Measurements from ENCODE around the gene BLMH. TPM values are rescaled to one million over a fixed set of nuclear protein-coding genes. Genes with fewer than 3 reads are reported as not detected.
"Not testable (repeated sequence)": the region's sequence is repeated elsewhere in the genome, so short reads cannot be mapped to it uniquely, and the experiment has no call there.

BLMH gene
- total RNA-seq, 1 donor from 2014 or later = 40.0 TPM

DNA sequence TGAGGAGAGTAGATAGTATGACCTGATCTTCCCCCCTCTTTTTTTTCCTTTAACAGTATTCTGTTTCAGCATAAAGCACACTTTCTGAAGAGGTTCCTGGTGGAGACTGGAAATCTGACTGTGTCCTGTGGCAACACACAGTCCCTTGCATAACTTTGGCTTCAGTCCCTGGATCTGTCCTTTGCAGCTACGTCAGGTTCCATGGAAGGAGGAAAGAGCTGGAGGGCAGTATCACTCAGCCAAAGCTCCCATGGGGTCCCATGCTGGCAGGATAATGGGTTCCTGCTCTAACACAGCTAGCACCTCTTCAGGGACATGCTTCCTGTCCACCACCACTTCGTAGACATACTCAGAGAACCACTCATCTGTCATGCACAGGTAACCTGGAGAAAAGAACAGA, 43.0 kb downstream of the BLMH start:
- no peak for DNase-seq

DNA sequence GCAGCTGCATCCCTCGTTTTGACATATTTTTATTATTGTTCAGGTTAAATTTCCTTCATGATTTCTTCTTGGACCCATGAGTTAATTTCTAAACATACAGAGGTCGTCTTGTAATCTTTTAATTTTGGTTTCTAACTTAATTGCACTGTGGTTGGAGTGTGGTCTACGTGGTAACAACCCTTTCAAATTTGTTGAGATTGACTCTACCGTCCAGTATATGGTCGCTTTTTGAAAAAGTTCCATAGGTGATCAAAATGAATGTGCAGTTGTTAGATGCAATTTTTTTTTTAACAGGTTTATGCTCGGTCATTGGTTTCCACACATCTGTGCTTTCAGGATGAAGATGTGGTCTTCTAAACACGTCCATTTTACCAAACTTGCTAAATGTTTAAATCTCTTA, 45.3 kb downstream of the BLMH start:
- DNase-seq = no peak

DNA sequence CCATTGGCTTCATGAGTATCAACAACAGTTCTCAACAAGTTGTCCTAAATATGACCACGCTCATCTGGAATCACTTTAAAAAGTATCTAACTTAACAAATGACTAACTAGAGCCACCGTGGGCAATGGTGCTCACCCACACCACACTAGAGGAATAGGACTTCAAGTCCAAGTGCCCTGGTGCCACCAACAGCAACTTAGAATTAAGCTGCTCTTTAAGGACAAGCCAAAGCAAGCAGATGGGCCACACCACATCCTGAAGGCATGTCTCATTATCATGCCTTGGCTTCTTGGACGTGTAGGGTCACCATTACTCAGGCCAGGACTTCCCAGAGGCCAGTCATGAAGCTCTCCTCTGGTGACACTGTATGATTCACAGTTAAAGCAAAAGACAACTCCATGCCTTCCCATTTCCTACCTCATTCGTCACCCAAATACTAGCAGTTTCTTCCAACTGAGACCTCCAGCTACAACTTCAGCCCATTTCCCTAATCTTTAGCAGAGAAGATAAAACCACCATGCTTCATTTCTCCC, 46.8 kb downstream of the BLMH start:
- DNase-seq = no peak

DNA sequence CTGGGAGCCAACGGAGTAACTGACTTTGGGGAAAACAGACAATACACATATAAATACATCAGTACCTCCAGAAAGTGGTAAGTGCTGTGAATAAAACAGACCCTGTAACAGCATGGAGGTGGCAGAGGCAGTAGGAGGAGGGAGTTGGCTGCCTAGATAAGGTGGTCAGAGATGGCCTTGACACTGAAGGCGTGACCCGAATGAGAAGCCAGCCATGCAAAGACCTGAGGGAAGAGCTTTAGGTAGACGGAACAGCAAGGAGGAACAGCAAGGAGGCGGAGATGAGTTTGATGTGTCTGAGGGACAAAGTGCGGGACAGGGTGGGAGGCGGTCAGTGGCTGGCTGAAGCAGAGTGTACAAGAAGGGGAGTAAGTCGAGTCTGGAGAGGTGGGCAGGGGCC, 48.2 kb downstream of the BLMH start:
- no peak for DNase-seq

DNA sequence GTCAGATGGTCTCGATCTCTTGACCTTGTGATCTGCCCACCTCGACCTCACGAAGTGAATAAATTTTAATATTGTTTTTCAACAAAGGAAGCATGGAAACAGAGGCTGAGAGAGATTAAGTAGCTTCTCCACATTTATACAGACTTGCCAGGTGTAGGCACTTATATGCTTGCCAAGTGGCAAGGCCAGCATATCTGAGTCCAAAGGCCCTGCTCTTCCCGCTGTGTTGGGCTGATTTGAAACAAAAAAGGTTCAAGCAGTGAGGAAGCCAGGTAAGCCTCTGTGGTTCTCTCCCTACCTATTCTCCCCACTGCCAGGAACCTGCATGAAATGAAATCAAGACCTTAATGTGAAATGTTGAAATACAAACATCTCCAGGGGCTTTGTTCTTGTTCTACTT, 48.7 kb downstream of the BLMH start:
- DNase-seq = no peak

DNA sequence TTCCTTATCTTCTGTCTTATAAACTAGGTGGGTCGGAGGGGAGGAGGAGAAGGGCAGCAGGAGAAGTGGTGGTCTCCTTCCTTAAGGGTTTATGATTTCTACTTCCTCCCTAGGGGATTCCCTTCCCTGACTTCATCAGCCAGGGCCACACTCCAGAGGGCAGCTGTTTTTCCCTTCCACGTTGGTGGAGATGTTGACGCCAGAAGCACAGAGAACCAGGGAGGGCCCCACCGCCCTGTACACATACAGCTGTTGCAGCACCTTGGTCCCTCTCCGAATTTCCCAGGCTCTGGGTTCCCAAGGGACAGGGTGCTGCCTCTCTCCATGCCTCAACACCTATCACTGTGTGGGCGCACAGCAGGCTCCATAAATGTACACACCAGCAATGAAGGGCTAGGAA, 50.7 kb downstream of the BLMH start:
- no peak for DNase-seq

DNA sequence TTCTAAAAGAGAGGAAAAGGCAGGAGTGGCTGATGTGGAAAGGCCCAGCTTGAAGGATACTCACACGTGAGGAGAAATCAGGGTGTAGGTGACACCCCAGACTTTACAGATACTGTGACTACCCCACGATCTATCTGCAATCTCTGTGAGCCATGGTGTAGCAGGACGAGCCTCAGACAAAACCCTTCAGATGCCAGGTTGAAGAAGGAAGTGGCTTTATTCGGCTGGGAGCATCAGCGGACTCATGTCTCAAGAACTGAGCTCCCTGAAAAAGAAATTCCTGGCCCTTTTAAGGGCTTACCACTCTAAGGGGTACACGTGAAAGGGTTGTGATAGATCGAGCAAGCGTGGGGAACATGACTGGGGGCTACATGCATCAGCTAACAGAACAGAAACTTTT, 51.6 kb downstream of the BLMH start:
- DNase-seq = no peak

DNA sequence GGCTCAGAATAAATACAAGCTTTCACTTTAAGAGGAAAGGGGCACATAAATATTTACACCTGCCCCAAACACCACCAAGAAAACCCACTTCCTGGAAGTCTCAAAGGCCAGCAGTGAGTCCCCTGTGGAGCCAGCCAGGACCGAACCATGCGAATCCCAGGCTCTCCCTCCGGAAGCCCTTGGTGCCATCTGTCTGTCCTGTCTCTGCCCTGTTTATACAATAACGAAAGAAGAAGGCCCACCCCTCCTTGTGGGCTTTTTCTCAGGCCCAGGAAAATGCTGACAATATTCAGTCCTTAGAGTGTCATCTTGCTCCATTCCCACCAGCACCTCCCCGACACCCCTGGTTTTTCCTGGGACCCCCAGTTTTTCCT, 52.7 kb downstream of the BLMH start:
- no peak for DNase-seq

DNA sequence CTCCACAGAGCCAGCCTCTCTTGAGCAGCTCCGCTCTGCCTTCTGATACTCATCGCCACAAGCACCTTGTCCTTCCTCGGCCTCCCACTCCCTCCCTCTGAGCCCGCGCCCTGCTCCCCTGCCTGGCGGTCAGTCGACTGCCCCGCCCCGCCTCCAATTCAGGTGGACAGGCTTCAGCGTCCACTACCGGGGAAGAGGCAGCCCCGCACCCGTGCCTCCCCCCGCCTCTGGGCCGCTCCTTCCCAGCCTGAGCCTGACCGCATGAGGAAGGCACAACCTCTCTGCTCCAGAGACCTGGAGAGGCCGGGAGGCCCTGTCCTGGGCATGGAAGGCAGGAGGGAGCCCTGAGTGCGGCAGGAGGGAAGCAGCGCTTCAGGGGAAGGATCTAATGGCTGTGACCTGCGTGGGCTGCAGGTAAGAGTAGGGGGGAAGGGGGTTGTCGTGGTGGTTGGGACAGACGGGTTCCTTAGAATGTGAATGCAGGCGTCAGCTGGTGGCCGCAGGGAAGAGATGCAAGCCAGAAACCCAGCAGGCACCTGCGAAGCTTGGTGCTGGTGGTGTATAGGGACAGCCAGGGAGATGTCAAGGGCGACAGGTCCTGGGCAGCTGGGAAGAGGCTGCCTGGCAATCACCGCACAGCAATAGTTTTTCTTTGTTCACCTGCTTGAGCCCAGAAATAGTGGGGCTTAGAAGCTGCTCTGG, 53.2 kb downstream of the BLMH start:
- no peak for DNase-seq

DNA sequence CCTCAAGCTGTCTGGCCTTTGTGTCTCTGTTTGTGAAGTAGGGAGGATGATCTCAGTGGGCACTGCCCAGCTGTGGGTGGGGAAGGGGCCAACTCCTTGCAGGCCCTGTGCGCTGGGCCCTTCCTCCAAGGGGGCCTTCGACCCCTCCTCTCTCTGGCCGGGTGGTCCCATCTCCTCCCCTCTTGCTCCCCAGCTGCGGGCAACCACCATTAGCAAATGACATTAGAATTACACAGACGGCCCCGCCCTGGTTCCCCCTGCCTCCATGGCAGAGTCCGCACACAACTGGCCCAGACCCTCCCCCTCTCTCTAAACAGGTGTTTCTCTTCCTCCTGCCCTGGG, 53.8 kb downstream of the BLMH start:
- no peak for DNase-seq

DNA sequence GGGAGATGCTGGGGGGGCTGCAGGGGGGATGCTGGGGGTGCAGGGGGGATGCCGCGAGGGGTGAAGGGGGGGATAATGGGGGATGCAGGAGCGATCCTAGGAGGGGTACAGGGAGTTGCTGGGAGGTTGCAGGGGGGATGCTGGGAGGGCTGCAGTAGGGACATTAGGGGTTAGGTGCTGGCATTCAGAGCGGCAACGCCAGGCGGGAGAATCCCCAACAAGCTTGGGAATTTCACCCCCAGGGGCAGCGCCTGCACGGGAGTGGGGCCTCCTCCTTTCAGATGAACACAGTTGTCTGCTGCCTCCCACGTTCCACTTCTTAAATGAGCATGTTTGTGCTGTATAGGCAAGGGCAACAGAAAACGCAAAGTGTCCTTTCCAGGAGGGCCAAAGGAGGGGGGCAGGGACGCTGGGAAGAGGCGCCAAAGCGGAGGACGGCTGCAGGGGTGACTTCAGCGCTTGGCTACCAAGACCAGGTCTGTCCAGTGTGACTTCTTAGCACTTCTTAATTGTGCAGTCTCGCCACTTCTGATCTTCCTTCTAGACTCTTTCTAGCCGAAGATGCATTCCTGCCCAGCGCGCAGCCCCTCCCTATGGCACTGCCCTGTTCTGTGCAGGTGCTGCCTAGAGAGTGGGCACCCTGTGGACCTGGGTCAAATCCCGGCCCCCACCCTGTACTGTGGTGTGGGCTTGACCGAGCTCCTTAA, 54.3 kb downstream of the BLMH start:
- DNase-seq = no peak

DNA sequence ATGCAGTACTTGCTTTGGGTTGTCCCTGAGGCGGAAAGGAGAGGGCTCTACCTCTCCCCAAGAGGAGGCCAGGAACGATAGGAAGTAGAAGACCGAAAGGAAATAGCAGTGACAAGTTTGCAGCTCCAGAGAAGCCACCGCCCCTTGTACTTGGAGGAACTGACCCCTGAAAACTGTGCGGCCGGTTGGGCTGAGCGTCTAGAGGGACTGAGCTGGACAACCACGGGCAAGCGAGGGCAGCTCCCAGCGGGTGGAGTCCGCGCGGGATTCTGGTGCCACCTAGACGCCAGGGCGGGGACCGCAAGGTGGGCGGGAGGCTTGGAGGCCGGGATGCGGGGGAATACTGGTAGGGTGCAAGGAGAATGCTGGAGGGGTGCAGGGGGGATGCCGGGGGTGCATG, 55.0 kb downstream of the BLMH start:
- DNase-seq = peak; percentile 39

DNA sequence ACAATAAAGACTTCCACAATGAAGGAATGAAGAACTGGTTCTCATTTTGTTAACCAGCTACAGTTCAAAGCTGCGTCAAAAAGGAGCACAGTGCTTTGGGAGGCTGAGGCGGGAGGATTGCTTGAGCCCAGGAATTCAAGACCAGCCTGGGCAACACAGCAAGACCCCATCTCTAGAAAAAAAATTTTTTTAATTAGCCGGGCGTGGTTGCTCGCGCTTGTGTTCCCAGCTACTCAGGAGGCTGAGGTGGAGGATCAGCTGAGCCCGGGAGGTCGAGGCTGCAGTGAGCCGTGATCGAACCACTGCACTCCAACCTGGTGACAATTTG, 55.5 kb downstream of the BLMH start:
- DNase-seq = no peak

DNA sequence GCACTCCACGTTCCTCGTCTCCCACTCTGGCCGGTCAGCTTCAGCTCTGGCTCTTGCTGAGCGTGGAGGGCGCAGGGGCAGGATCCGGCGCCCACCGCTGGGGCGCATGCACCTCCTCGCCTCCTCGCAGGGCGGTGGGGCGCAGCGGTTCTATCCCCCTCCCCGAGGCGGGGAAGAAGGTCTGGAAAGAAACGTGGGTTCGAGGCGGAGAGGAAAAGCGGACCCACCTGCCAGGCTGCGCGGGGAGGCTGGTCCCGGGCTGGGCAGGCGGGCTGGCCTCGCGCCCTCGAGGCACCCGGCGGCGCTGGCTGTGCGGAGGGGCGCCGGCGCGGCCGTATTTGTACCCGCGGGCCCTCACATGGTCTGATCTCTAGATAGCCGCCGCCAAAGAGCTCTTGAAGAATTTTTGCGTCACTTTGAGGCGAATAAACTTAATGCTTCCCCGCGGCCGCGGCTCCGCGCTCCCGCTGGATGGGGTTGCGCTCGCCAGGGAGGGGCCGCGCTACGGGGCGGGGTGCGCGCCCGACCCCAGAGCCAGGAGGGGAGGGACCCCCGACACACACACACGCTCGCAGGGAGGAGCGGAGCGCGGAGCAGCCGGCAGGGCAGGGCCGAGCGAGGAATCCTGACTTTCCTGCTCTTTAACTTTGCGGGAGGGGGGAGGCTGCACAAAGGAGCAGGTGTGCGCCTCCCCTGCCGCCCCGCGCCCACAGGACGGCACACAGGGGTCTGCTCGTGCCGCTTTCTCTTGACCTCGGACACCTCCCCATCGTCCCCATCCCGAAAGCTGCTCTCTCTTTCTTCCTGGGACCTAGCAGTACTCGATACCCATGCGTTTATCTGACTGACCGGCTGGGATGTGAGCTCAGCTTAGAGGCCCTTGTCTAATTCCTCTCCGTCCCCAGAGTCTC, 56.1 kb downstream of the BLMH start, which contains the start of gene SLC6A4:
TSS of gene SLC6A4 (minus strand) at position 312 of the 911 bp plus-strand sequence. CDS start 13,739 bp downstream, outside the sequence.
- peak; percentile 39 for DNase-seq

DNA sequence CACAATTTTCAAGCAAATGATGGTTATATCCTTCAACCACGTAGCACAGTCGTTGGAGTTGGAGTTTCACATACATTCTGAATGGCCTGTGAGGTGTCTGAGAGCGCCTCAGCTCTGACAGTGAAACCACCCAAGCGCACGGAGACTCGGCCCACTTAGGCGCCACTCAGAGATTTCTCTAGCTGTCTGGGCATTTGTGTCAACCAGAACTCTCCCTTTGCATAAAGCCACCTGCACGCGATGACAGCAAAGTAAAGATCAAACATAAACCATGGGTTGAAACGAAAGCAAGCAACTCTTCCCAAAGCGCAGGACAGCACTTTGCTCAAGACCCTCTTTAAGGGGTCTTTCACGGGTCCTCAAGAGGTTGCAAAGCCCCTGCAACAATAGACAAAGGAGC, 56.8 kb downstream of the BLMH start:
- no peak for DNase-seq

DNA sequence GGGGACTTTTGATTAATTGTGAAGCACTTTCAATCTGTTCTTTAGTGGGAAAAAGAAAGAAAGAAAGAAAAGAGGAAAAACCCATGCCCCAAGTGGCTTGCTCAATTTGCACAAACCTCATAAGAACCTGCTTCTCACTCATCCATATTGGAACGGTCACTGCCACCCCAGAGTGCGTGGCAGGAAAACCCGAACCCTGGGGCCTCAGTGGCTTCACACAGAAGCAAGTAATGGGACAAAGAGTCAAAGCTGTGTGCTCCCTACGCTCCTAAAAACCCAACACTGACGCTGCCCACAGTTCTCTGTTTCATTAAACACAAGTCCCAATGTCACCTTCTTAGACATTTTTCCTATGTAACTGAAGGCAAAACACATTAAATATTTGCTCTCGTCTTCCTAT, 57.4 kb downstream of the BLMH start:
- DNase-seq = no peak

DNA sequence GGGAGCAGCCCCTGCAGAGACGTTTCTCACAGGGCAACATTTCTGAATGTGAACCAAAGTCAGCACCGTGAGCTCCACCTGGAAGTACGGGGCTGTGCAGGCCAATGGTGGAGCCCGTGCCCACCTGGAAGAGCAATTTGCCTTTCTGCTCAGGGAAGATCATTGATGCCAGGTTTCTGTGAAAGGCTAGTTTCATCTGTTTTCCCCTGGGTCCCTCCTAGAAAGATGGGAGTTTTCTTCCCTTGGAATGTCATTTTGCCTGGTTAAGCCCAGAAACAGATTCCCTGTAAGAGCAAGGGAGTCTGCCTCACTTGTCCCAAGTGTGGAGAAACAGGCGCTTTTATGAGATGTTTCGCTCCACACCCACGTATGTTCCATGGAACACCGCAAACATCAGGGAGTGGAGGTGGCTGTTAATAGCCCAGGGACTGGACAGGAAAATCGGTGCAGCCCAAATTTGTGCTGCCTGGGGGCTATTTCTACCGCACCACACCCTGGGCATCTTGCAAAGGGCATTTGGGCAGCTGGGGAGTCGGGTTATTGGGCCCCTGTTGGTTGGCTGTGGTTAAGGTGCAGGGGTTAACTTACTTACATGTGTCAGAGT, 58.8 kb downstream of the BLMH start:
- no peak for DNase-seq

DNA sequence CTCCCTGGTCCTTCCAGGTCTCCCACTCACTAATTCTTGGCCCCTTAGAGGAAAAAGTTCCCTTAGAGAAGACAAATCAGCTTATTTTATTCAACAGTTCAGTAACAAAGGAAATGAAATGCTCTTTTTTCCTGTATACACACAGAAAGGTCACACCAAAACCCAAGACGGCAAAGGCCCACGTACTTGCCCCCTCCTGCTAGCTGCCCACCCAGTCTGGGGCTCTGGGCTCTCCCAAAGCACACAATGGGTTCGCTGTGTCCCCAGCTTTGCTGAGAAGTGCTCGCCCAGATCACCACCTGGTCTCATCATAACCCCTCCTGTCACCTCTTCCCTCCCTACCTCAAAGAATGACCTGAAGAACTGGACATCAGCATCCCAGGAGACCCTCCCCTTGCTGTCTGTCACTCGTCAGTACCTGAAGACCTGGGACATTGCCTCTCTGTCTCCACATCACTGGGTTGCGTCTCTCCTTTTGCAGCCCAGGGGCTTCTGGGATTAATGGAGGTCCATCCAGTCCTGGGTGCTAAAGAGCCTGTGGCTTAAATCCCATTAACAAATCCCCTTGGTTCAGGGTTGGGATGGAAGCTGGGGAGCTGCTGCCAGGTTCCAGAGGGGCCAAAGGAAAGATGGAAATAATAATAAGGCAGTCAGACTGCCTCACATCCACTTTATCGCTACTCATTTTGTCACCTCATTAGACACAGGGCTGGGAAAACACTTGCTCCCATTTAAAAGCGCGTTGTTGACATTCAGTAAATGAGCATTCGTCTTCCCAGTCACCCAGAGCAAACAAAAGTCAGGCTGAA, 59.5 kb downstream of the BLMH start:
- DNase-seq = no peak

DNA sequence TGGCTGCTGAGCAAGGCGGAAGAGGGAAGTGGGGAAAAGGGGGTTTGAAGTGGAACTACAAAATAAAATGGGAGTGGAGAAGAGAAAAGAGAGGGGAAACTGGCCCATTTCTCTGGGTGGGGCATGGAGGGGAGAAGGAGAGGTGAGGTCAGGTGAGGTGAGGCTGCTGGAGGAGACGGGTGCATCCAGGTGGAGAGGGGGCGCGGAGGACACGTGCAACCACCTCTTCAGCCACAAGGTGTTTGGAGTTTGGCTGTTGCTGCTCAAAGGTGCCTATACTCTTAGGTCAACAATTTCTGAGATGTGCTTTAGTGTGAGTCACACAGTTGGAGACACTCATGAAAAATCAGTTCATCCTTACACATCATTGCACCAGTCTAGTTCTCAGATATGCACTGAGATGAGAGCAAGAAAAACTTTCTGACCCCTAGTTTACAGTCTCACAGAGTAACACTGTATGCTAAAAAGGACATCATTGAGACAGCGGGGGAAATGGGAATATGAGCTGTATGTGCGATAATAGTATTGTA, 61.1 kb downstream of the BLMH start:
- no peak for DNase-seq

DNA sequence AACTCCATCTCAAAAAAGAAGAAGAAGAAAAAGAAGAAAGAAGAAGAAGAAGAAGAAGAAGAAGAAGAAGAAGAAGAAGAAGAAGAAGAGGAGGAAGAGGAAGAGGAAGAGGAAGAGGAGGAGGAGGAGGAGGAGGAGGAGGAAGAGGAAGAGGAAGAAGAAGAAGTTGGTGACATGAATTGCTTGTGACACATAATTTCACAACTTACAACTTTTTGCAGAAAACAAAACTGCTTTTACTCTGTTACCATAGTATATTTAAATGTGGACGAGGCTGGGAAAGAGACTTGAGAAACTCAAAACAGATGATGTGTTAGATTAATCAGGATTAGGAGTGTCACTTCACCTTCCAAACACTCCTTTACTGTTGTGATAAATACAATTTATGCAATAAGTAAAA, 61.7 kb downstream of the BLMH start:
- not testable (repeated sequence) for DNase-seq

DNA sequence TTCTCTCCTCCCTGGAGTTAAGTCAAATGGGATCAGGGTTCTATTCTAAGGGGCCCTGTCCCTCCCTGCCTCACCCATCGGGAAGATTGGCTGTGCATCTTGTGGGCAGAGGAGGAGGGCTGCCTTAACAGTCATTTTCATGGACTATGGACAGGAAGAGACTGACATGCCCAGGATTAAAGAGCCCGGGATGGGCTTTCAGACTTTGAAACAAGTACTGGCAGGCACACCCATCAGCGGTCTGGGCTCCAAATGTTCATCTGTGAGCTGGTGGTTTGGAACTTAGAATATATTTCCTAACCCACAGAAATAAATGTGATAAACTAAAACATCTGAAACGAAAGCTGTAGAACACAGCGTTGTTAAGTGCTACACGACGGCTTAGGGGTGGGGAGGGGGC, 62.7 kb downstream of the BLMH start:
- no peak for DNase-seq

DNA sequence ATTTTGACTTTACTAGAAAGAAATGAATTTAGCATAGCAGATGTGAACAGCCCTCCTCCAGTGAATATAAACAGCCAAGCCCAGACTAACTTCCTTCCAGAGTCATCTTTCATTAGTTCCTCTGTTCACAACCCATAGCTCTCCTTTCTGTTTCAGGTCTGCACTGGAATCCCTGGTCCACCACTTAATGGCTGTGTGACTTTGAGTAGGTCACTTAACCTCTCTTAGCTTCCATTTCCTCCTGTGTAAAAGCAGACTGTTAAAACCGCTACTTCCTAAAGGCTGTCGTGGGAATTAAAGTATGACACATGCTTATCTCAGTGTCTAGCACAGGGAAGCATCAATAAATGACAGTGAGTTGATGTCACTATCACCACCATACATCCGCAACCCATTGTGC, 63.7 kb downstream of the BLMH start:
- no peak for DNase-seq
